Pulmonary artery endothelial cell (primary cell): Measurements from ENCODE around the gene DPM3. TPM values are rescaled to one million over a fixed set of nuclear protein-coding genes. Genes with fewer than 3 reads are reported as not detected.

ENCODE experiments used
- DNase-seq: peaks from one replicate; pipeline ENCODE4 v3.0.0-alpha.2; 2011; ENCODE audit warnings: low read depth, low spot score
- total RNA-seq: library from RNA; depleted of rRNA; stranded (reverse); fragments of >200 nt; gene quantifications from 2 replicates; pipeline ENCODE4 v1.2.3, GENCODE V29; 2014

The DPM3 gene
- total RNA-seq, 1 donor from 2014 or later, result 31.1 TPM

DNA sequence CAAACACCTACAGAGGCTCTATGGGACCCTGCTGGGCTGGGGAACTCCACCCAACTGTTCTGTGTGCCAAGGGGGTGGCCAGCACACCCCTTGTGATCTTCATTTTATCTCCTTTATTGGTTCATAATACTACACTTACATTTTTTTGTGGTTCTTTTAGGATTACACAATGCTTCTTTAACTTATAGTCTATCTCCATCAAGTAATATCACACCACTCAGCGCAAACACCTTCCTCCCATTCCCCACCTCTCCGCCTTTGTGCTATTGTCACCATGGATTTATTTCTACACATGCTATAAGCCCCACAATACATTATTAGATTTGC, 45.7 kb downstream of the DPM3 start:
- no peak for DNase-seq

DNA sequence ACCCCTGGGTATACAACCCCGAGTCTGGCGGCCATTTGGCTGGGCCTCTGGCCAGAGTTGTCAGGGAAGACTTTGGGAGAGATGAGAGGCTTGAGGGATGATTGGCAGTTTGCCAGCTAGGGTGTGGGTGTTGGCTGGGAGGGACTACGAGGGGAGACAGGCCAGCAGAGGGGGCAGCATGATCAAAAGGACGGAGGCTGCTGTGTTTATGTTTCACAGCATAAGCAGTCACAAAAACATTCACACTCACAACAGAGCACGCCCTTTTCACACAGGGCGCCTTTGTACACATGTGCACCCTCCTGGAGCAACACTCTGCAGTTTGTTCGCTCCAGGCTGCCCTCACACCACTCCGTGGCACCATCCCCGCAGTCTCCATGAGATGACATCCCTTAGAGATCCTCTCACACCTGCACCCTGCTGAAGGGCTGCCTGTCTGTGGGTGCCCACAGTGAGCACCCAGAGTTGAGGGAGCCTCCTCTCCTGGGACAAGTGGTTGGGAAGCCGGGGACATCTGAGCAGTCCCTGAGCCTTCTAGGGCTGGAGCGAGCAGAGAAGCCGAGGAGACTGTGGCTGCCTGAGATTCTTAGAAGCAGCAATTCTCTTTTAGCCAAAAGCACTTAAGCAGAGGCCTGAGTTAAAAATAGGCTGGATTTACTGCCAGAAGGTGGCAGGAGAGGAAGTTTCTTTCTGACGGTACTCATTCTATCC, 46.3 kb downstream of the DPM3 start:
- no peak for DNase-seq

- no peak for DNase-seq
Measured at GRCh38 chr1:155092641-155093040, 47.7 kb downstream of the DPM3 start.

DNA sequence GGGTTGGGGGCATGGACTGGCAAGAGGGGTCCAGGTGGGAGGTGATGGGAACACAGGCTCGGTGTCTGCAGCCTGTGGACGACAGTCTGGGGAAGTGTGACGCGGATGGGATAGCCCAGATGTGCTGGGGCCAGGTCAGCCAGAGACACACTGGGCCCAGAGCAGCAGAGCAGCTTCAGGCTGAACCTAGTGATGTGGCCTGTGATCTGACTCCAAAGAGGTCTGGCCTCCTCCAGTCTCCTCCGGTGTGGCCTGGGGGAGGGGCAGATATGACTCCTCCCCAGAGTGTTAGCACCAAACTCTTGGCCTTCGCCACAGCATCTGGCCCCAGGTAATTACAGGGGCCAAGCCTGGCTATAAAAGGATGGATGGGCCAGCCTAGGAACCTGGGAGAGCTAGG, 48.2 kb downstream of the DPM3 start:
- DNase-seq, result no peak

- DNase-seq, result no peak
Measured at GRCh38 chr1:155091071-155092051, 49.0 kb downstream of the DPM3 start.

Other genes with a start within 250 kb of the DPM3 start
- 13.9 and 17.6 TPM in 2 replicates for gene PMVK, start 203.8 kb downstream of the DPM3 start, total RNA-seq
- gene PBXIP1, start 184.4 kb downstream of the DPM3 start, total RNA-seq, result 78.0 and 94.9 TPM in 2 replicates
- 6.3 and 7.2 TPM in 2 replicates for gene PYGO2, start 178.7 kb downstream of the DPM3 start, total RNA-seq
- gene SHC1, start 169.8 kb downstream of the DPM3 start, total RNA-seq, result 186 and 321 TPM in 2 replicates
- 78.0 and 143 TPM in 2 replicates for gene CKS1B, start 165.8 kb downstream of the DPM3 start, total RNA-seq
- gene FLAD1, start 157.2 kb downstream of the DPM3 start, total RNA-seq, result 29.5 TPM in 2 replicates
- gene LENEP, start 146.9 kb downstream of the DPM3 start, total RNA-seq, result 0.56 and 0.66 TPM in 2 replicates
- gene ZBTB7B, start 137.7 kb downstream of the DPM3 start, total RNA-seq, result 11.5 and 22.2 TPM in 2 replicates
- gene DCST2, start 106.8 kb downstream of the DPM3 start, total RNA-seq, result 0.07 TPM in 1 of 2 replicates, not detected in the other
- gene DCST1, start 106.7 kb downstream of the DPM3 start, total RNA-seq, result not detected in 2 replicates
- gene ADAM15, start 89.2 kb downstream of the DPM3 start, total RNA-seq, result 265 and 328 TPM in 2 replicates
- gene EFNA4, start 76.8 kb downstream of the DPM3 start, total RNA-seq, result 6.5 and 10.9 TPM in 2 replicates
- gene EFNA3, start 61.7 kb downstream of the DPM3 start, total RNA-seq, result 1.2 and 1.9 TPM in 2 replicates
- gene EFNA1, start 12.7 kb downstream of the DPM3 start, total RNA-seq, result 53.3 and 57.0 TPM in 2 replicates
- 24.1 and 40.8 TPM in 2 replicates for gene SLC50A1, start 4.7 kb downstream of the DPM3 start, total RNA-seq
- gene KRTCAP2, start 32.8 kb upstream of the DPM3 start, total RNA-seq, result 117 and 121 TPM in 2 replicates
- gene TRIM46, start 33.3 kb upstream of the DPM3 start, total RNA-seq, result 4.1 and 4.9 TPM in 2 replicates
- gene THBS3, start 67.4 kb upstream of the DPM3 start, total RNA-seq, result 12.8 and 17.1 TPM in 2 replicates
- gene MTX1, start 68.2 kb upstream of the DPM3 start, total RNA-seq, result 45.1 and 54.2 TPM in 2 replicates
- 4.9 and 6.5 TPM in 2 replicates for gene ENTREP3, start 115.0 kb upstream of the DPM3 start, total RNA-seq
- 32.3 and 45.2 TPM in 2 replicates for gene SCAMP3, start 121.8 kb upstream of the DPM3 start, total RNA-seq
- gene CLK2, start 133.0 kb upstream of the DPM3 start, total RNA-seq, result 19.8 and 28.7 TPM in 2 replicates
- gene HCN3, start 136.9 kb upstream of the DPM3 start, total RNA-seq, result 0.40 and 0.53 TPM in 2 replicates
- not detected in 2 replicates for gene PKLR, start 160.9 kb upstream of the DPM3 start, total RNA-seq
- gene FDPS, start 168.3 kb upstream of the DPM3 start, total RNA-seq, result 425 and 494 TPM in 2 replicates
- gene RUSC1, start 180.4 kb upstream of the DPM3 start, total RNA-seq, result 10.8 and 21.2 TPM in 2 replicates